ENCODE measurements around the gene ZDHHC14. TPM values are rescaled to one million over a fixed set of nuclear protein-coding genes. Genes with fewer than 3 reads are reported as not detected.
A peak's percentile ranks its signal among the peaks of the same experiment; 100 is the strongest.

Gene ZDHHC14
- total and polyA plus RNA-seq, 2 of the 8 experiments (the other 6 are each of a cell fraction or from before 2014, with no cell fraction given), result 2.9 to 5.3 TPM

DNA sequence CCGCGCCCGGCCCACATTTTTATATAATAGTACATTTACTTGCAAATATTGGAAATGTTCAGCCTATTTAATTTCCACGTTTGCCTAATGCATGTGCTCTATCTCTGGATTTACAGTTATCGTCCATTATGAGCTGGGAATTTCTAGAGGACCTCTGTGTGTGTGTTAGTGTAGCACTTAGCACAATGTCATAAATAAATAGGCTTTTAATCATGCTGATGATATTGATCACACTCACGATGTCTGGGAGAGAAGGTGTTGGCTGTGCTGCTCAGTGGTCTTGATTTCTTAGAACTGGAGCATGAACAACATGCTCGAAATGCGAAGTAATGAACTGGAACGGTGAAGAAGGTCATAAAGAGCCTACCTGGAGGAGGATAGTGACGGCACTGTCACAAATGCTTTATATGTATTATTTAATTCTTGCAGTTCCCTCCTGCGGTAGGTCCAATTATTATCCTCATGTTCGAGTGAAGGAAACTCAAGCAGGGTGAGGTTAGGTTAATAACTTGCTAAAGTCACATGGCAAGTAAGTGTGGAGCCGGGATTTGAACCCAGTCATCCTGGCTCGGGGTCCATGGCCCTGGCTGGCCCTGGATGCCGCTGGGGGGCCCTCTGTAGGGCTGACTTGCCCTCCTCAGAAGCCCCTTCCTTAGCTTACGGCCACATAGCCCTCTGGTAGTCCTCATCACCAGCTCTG, 130.8 kb downstream of the ZDHHC14 start:
- Histone ChIP-seq H3K9ac (replicated peaks in 1 of 4; ENCODE audit: extremely low read depth in 1 of 4, low read depth in 3 of 4, low read length in 3 of 4) (no peak overlapping the region), H2BK15ac (ENCODE audit: low read length) (no peak overlapping the region), H2AK5ac (ENCODE audit: low read depth, low read length) (no peak overlapping the region), H4K91ac (replicated peaks; ENCODE audit: insufficient read length, low read length) (no peak overlapping the region), H2BK12ac (ENCODE audit: low read depth, low read length) (0 out of 2 replicates have a peak overlapping the region, but pooled peaks have one; percentile 42), H3K79me1 (ENCODE audit: low read depth, low read length) (no peaks in the 10 kb centered on the region), H3K9me3 (ENCODE audit: insufficient read depth in 2 of 2, low read depth in 1 of 2, low read length in 1 of 2) (0 out of 4 replicates have a peak, but pooled peaks cover 0 to under 1% of the 10 kb centered on the region in 2 experiments), H2BK5ac (ENCODE audit: low read depth, low read length) (0 out of 2 replicates have a peak overlapping the region, but pooled peaks have one; percentile 68), H3K14ac (ENCODE audit: insufficient read length) (no peak overlapping the region), H3K36me3 (ENCODE audit: control insufficient read depth in 2 of 4, insufficient read depth in 4 of 4, low read length in 3 of 4) (no peaks in the 10 kb centered on the region), H4K20me1 (replicated peaks in 1 of 2; ENCODE audit: control insufficient read depth in 1 of 2, insufficient read depth in 2 of 2, low read length in 2 of 2) (no peaks in the 10 kb centered on the region), H3K4me1 (replicated peaks in 1 of 4; ENCODE audit: control insufficient read depth in 3 of 4, insufficient read depth in 4 of 4, low read length in 3 of 4) (peaks cover 0 to 2% (median 0%) of the 10 kb centered on the region in 4 experiments; a peak in 1 of 7 replicates), H4K8ac (ENCODE audit: extremely low read depth, insufficient read depth, low read length) (no peak overlapping the region), H2BK120ac (replicated peaks; ENCODE audit: low read depth, low read length) (no peak overlapping the region), H3K23ac (ENCODE audit: insufficient read length) (no peak overlapping the region), H3K27ac (ENCODE audit: low read depth, low read length) (no peak overlapping the region), H3K4me3 (ENCODE audit: extremely low read depth in 1 of 4, insufficient read depth in 2 of 4, low read depth in 3 of 4, low read length in 4 of 4) (no peak overlapping the region), H3K27me3 (replicated peaks in 1 of 4; ENCODE audit: control insufficient read depth in 3 of 4, extremely low read depth in 1 of 4, insufficient read depth in 3 of 4, low read length in 3 of 4) (no peaks in the 10 kb centered on the region), H3K4me2 (ENCODE audit: insufficient read depth in 1 of 2, low read depth in 2 of 2, low read length in 2 of 2) (no peak overlapping the region), H3K18ac (ENCODE audit: extremely low read depth, low read length) (no peak overlapping the region), H3K56ac (replicated peaks; ENCODE audit: insufficient read length, low read depth, low read length) (no peak overlapping the region), H3K23me2 (ENCODE audit: low read depth, low read length) (no peaks in the 10 kb centered on the region; the same call in 1 of the 2 replicates), H3K79me2 (ENCODE audit: control insufficient read depth in 1 of 2, insufficient read depth in 2 of 2, low read length in 2 of 2) (no peaks in the 10 kb centered on the region), H4K5ac (ENCODE audit: insufficient read length, low read depth, low read length) (no peak overlapping the region), H2AFZ (ENCODE audit: low read length) (no peak overlapping the region), H2BK20ac (ENCODE audit: low read length) (no peak overlapping the region), H3K4ac (replicated peaks; ENCODE audit: insufficient read length, low read depth, low read length) (no peak overlapping the region)
- FAIRE-seq (no peak), DNase-seq (ENCODE audit: low read depth in 1 of 2, low spot score in 2 of 2) (no peak)
- WGBS, 2 experiments (ENCODE audit: extremely low coverage in 1 of 2, insufficient coverage in 1 of 2, insufficient read length in 1 of 2, insufficient replicate concordance in 2 of 2, low coverage in 1 of 2, low lambda C conversion rate in 2 of 2, missing lambda C conversion rate in 1 of 2), result 92% methylated on average over 16 of the region's 16 CpGs; no CpG with 5 or more reads in 1 of the 2 experiments
- ChIA-PET POLR2A (ENCODE audit: partially characterized antibody) (no interaction called here), CTCF (ENCODE audit: partially characterized antibody) (interaction anchor here (0.7 kb wide), 1 partner anchor 321 kb away, joined by 3 read pairs; no protein-coding TSS in a partner anchor)
- TF ChIP-seq, protein P1, sequence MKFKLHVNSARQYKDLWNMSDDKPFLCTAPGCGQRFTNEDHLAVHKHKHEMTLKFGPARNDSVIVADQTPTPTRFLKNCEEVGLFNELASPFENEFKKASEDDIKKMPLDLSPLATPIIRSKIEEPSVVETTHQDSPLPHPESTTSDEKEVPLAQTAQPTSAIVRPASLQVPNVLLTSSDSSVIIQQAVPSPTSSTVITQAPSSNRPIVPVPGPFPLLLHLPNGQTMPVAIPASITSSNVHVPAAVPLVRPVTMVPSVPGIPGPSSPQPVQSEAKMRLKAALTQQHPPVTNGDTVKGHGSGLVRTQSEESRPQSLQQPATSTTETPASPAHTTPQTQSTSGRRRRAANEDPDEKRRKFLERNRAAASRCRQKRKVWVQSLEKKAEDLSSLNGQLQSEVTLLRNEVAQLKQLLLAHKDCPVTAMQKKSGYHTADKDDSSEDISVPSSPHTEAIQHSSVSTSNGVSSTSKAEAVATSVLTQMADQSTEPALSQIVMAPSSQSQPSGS (IDR thresholded peaks at IDR 0.05; ENCODE audit: low read length), result no peak
- TF ChIP-seq POLR2AphosphoS5 (IDR thresholded peaks at IDR 0.05; ENCODE audit: low read depth, low read length), result no peak
- TF ChIP-seq GTF2F1 (IDR thresholded peaks at IDR 0.05; ENCODE audit: borderline replicate concordance, low read depth, low read length), result no peak
- no peak for TF ChIP-seq TAF7 (optimal IDR thresholded peaks at IDR 0.05; ENCODE audit: borderline replicate concordance, low read depth, low read length)
- TF ChIP-seq CREB1 (IDR thresholded peaks at IDR 0.05), result no peak
- TF ChIP-seq, protein P2, sequence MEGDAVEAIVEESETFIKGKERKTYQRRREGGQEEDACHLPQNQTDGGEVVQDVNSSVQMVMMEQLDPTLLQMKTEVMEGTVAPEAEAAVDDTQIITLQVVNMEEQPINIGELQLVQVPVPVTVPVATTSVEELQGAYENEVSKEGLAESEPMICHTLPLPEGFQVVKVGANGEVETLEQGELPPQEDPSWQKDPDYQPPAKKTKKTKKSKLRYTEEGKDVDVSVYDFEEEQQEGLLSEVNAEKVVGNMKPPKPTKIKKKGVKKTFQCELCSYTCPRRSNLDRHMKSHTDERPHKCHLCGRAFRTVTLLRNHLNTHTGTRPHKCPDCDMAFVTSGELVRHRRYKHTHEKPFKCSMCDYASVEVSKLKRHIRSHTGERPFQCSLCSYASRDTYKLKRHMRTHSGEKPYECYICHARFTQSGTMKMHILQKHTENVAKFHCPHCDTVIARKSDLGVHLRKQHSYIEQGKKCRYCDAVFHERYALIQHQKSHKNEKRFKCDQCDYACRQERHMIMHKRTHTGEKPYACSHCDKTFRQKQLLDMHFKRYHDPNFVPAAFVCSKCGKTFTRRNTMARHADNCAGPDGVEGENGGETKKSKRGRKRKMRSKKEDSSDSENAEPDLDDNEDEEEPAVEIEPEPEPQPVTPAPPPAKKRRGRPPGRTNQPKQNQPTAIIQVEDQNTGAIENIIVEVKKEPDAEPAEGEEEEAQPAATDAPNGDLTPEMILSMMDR (IDR thresholded peaks at IDR 0.05; ENCODE audit: control extremely low read depth in 1 of 3, insufficient read depth in 1 of 3, low read depth in 1 of 3, low read length in 3 of 3), result no peak
- TF ChIP-seq SIN3A (conservative IDR thresholded peaks at IDR 0.05 in 1 of 2, IDR thresholded peaks at IDR 0.05 in 1 of 2; ENCODE audit: low read depth in 1 of 2, low read length in 2 of 2), result no peak
- TF ChIP-seq ZNF274 (IDR thresholded peaks at IDR 0.05; ENCODE audit: borderline replicate concordance, extremely low read depth, low read length), result no peak
